ENCODE results near the gene RRM1. TPM values are rescaled to one million over a fixed set of nuclear protein-coding genes. Genes with fewer than 3 reads are reported as not detected.
A peak's percentile ranks its signal among the peaks of the same experiment; 100 is the strongest.

The RRM1 gene
- total RNA-seq, 1 donor from 2014 or later: 142 TPM

GRCh38 chr11:4186464-4187054 is 92.0 kb downstream of the RRM1 start:
- intact Hi-C loops (cut with micrococcal nuclease): loop anchor here (1.0 to 10.0 kb wide), 5 partner anchors 208 to 448 kb away; partner anchors contain the start of genes OR51D1 and TRIM21
- Mint-ChIP-seq H3K4me3 (ENCODE audit: low read depth) (peak overlapping the region; percentile 77), H3K27ac (no peak overlapping the region), H3K36me3 (ENCODE audit: low read depth) (no peaks in the 10 kb centered on the region), H3K27me3 (ENCODE audit: low read depth) (peaks cover 14% of the 10 kb centered on the region), H3K4me1 (ENCODE audit: low read depth) (peaks cover 8% of the 10 kb centered on the region), H3K9me3 (no peaks in the 10 kb centered on the region)
- DNase-seq (ENCODE audit: low spot score): no peak

- Mint-ChIP-seq H3K9me3 (no peaks in the 10 kb centered on the region), H3K36me3 (ENCODE audit: low read depth) (no peaks in the 10 kb centered on the region), H3K27ac (no peak overlapping the region), H3K27me3 (ENCODE audit: low read depth) (peaks cover 14% of the 10 kb centered on the region), H3K4me1 (ENCODE audit: low read depth) (peaks cover 8% of the 10 kb centered on the region), H3K4me3 (ENCODE audit: low read depth) (peak overlapping the region; percentile 77)
- intact Hi-C loops (cut with micrococcal nuclease): loop anchor here (1.0 to 10.0 kb wide), 5 partner anchors 207 to 447 kb away; partner anchors contain the start of genes OR51D1 and TRIM21
- peak; percentile 78 for DNase-seq (ENCODE audit: low spot score)
Observed at GRCh38 chr11:4187055-4187988, 92.7 kb downstream of the RRM1 start.

Other genes with a start within 250 kb of the RRM1 start
- 77.6 and 78.0 TPM in 2 replicates for gene STIM1, start 239.1 kb upstream of the RRM1 start, total RNA-seq